HG02610 (cell line): ENCODE results near the gene SUGCT.

ENCODE experiments used
- ATAC-seq: cut with Tn5 transposase; IDR thresholded peaks from one replicate; pipeline ENCODE4 v1.9.1; 2021; ENCODE audit warnings: mild to moderate bottlenecking, moderate library complexity; ENCODE audit not compliant: unreplicated experiment

The SUGCT gene

DNA sequence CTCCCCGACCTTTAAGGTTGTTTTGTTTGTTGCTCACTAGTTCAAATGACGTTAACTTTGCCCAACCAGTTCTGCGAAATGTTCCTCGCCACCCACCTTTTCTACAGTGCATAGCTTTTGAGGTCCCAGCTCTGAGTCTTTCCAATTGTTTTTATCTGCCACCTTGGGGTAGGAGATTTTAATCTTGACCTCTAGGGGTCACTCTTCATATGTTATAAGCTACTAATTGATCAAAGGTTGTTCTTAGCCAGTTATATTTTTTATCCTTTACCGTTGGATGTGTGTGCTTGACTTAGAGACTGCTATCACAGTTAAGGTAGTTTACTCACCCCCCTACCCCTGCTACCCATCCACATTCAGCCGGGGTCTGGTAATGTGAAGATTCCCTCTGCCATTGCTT lies 372.4 kb downstream of the SUGCT start:
- no peak for ATAC-seq

DNA sequence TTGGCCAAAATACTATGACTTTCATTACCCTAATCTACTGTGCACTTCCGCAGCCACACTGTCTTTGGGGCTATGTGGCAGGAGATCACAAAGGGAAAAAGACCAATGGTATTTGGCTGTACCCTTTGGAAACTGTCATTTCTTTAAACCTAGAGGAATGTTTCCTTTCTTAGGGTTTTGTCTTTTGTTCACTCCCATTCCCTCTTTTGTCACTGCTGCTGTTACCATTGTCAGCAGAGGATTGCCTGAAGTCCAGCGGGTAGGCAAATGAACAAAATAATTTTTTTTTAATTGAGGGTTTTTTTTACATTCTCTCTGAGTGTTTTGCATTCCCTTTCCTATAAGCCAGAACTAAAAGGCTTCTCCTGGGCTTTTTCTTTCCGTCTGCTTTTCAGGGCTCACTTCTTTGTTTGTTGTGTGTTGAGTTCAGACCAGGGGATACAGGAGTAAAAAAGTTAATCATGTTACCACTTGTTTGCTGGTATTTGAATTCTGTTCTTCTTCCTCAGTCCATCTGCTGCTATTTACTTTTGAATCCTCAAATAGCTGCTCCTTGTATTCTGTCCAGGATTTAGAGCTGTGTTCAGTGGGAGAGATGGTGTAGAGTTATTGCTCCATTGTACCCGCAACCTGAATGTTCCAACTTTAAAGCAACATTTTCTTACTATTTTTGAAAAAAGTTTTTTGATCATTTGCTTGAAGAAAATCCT lies 374.6 kb downstream of the SUGCT start:
- no peak for ATAC-seq

DNA sequence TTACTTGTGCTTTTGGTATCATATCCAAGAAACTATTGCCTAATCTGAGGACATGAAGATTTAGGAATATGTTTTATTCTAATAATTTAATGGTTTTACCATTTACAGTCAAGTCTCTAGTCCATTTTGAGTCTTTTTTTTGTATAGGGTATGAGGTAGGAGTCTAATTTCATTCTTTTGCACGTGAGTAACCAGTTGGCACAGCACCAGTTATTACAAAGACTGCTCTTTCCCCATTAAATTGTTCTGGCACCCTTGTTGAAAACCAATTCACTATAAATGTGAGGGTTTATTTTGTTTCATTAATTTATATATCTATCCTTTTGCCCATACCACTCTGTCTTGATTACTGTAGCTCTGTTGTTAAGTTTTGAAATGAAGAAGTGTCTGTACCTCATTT lies 381.6 kb downstream of the SUGCT start:
- ATAC-seq: no peak

DNA sequence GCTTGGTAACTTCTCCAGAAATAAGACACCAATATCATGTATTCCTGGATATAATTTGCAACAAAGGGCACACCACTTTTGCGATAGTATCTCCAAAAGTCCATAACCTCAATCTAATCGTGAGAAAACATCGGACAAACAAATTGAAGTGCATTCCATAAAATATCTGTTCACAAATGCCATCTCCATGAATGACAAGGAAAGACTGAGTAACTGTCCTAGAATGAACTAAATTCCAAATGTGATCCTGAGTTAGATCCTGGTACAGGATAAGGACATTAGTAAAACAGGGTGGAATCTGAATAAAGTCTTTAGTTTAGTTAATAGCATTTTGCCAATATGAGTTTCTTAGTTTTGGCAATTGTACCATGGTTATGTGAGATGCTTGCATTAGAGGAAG lies 384.2 kb downstream of the SUGCT start:
- no peak for ATAC-seq

- no peak for ATAC-seq
Measured at GRCh38 chr7:40520986-40521738, 386.4 kb downstream of the SUGCT start.

DNA sequence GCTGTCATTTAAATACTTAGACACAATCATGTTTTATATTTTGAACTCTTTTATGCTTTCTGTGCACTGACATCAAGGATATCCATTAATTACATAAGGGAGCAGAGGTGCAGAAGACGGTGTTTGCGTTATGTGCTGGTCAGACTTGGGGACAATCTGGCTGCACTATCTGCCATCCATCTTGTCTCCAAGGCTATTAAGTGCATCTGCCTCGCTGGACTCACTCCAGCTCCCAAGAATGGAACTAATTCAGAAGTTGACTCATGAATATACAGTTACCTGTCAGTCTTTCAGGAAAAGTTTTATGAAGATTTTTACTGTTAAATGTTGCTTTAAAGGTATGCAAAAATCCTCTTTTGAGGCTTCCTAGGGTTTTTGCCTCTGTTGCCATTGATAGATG lies 391.0 kb downstream of the SUGCT start:
- ATAC-seq: no peak

GRCh38 chr7:40526951-40527715 lies 392.3 kb downstream of the SUGCT start:
- ATAC-seq: no peak

DNA sequence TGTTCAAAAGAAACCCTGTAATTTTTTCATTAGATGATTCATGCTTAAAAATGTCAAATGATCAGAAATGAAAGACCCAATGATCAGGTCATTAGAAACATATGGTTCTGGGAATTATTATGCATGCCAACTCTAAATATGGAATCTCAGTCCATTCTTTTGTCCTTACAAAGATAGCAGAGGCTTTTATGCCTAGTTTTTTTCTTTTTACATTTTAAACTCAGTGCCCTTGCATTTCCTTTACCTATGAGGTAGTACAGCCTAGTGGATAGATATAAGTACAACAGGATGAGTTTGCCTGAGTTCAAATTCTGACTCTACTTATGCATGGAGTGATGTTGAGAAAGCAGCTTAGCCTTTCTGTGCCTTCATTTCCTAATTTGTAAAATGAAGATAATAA lies 392.9 kb downstream of the SUGCT start:
- no peak for ATAC-seq

- no peak for ATAC-seq
Measured at GRCh38 chr7:40530292-40530691, 395.5 kb downstream of the SUGCT start.

- no peak for ATAC-seq
Measured at GRCh38 chr7:40531956-40532355, 397.2 kb downstream of the SUGCT start.

GRCh38 chr7:40535678-40536077 lies 400.9 kb downstream of the SUGCT start:
- no peak for ATAC-seq

DNA sequence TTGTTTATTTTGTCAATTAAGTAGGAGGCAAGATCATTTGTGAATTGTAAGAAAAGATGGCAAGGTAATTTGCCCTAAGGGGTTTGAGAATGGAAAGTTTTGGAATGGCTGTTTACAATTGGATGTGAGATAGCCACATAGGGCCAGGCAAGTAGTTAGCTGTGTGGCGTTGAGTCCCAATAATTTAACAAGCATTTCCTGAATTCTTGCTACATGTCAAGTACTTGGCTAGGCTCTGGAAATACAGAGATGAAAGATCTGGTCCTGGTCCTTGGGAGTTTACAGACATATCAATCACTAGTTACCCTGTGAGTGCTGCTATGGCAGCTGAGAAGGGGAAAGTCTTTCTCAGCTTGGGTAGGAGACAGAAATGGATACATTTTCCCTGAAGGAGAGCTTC lies 401.6 kb downstream of the SUGCT start:
- ATAC-seq: no peak

GRCh38 chr7:40538281-40538680 lies 403.5 kb downstream of the SUGCT start:
- ATAC-seq: no peak

- no peak for ATAC-seq
Measured at GRCh38 chr7:40541336-40541735, 406.5 kb downstream of the SUGCT start.

- ATAC-seq: no peak
Measured at GRCh38 chr7:40542982-40543741, 408.4 kb downstream of the SUGCT start.

GRCh38 chr7:40544221-40544723 lies 409.5 kb downstream of the SUGCT start:
- ATAC-seq: no peak

GRCh38 chr7:40544871-40545303 lies 410.1 kb downstream of the SUGCT start:
- no peak for ATAC-seq

DNA sequence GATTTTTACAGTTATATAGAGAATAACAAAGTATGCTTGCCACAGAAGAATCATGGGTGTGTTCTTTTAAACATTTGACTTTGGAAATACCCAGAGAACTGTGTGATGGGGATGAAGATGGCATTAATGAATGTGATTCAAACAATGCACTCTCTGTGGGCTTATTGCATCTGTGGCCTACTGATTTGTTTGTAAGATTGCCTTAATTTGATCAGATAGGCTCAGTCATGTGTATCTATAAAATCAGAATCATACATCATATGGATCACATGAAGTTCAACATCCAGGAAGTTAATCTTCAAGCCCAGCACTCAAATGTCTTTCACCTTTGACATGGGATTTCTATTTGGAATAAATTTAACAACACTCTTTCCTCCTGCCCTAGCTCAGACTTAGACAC lies 410.9 kb downstream of the SUGCT start:
- ATAC-seq: no peak

GRCh38 chr7:40546616-40547501 lies 412.1 kb downstream of the SUGCT start:
- ATAC-seq: no peak
